ENCODE results near the gene CXXC4.

CXXC4 gene

GRCh38 chr4:104447294-104447693 is 47.4 kb downstream of the CXXC4 start:
- no peak for TF ChIP-seq CTCF (IDR thresholded peaks at IDR 0.05; ENCODE audit: low read depth, low read length)
- H3K4me3 ChIP-seq (ENCODE audit: low read depth, low read length) = no peak overlapping the region

DNA sequence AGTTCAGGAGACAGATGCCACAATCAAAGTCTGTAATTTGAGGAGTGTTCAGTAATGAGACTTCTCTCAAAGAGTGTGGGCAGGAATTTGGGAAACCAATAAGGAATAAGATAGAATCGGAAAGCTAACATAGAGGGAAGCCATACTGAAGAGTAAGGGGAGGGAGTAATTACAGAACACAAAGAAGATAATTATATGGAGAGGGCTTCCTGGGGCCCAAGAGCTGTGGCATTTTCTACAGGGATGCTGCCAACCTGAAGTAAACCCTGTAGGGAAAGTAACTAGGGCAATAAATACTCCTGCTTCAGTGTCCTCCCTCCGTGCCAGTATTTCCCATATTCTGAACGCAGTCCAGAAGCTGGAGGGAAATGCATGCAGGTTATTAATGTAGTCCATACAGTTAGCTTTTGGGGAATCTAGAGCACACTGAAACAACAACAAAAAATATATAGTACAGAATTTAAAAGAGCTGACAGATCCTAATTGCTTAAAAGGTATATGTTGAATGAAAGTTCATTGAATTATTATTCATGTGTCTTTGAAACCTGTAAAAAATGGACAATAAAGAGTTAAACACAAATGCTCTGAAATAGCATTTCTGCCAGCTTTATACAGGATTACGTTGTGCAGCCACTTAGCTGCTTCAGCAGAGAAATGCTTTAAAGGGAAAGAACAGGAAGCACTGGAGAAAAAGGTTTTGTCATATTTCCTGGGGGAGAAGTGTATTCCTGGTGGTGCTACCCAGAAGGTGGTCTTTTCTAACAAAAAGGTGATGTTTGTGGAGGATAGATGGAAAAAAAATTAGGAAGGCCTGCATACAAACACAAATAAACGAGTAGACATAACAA is 48.0 kb downstream of the CXXC4 start:
- TF ChIP-seq CTCF (IDR thresholded peaks at IDR 0.05; ENCODE audit: low read depth, low read length) = no peak
- H3K4me3 ChIP-seq (ENCODE audit: low read depth, low read length) = no peak overlapping the region

DNA sequence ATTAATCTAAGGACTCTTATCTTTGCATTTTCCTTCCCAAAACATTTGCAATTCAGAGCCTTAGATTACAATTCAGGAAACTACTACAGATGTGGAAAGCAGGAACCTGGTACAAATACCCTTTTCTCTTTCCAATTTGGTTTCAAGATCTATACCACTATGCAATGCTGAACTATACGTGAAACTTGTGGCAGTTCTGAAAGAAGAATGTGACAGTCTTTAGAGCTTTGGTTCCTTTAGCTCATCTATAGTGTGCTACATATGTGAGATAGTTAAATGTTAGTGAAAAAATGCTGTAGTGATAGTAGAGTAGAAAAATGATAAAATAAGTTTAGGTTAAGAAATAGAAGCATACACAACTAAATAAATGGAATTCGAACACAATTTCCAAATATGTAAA is 50.0 kb downstream of the CXXC4 start:
- no peak for TF ChIP-seq CTCF (IDR thresholded peaks at IDR 0.05; ENCODE audit: low read depth, low read length)
- H3K4me3 ChIP-seq (ENCODE audit: low read depth, low read length) = no peak overlapping the region

- no peak overlapping the region for H3K4me3 ChIP-seq (ENCODE audit: low read depth, low read length)
- TF ChIP-seq CTCF (IDR thresholded peaks at IDR 0.05; ENCODE audit: low read depth, low read length) = no peak
These were observed 58.2 kb downstream of the CXXC4 start for GRCh38 chr4:104436542-104436941.

DNA sequence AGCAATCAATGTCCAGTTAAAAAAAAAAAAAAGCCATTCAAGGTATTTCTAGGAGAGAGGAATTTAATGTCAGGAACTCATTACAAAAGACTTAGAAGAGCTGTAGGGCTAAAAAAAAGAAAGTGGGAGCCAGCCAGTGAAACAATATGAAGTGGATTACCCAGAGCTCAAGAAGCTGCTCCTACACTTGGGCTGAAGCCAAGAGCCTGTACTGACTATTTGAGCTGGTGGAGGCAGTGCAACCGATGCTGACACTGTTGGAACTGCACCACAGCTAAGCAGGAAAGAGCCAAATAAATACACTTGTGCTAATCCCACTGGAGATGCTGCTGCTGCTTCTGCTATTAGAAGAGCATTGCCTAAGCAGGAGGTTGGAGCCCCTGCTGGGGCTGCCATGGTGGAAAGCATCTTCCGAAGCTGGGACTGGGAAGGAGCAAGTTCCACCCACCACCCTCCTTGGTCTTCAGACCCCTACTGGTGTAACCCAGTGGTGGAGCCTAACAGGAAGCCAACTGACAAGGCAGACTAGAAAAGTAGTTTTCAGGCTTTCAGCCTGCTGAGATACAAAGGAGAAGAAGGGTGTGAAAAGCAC is 65.4 kb downstream of the CXXC4 start:
- no peak overlapping the region for H3K4me3 ChIP-seq (ENCODE audit: low read depth, low read length)
- no peak for TF ChIP-seq CTCF (IDR thresholded peaks at IDR 0.05; ENCODE audit: low read depth, low read length)

- TF ChIP-seq CTCF (IDR thresholded peaks at IDR 0.05; ENCODE audit: low read depth, low read length) = no peak
- no peak overlapping the region for H3K4me3 ChIP-seq (ENCODE audit: low read depth, low read length)
These were observed 68.7 kb downstream of the CXXC4 start for GRCh38 chr4:104425948-104426347.

- H3K4me3 ChIP-seq (ENCODE audit: low read depth, low read length) = no peak overlapping the region
- TF ChIP-seq CTCF (IDR thresholded peaks at IDR 0.05; ENCODE audit: low read depth, low read length) = no peak
These were observed 69.7 kb downstream of the CXXC4 start for GRCh38 chr4:104424989-104425388.
